Mononuclear cell (primary cell): ENCODE measurements around the gene P3H4. TPM values are rescaled to one million over a fixed set of nuclear protein-coding genes. Genes with fewer than 3 reads are reported as not detected.

Experiments
- total RNA-seq: library from RNA; depleted of rRNA; stranded (reverse); fragments of >200 nt; gene quantifications from one replicate; pipeline ENCODE4 v1.2.3, GENCODE V29; 2012

Gene P3H4
- total RNA-seq, 1 donor: 0.94 TPM

Other genes with a start within 250 kb of the P3H4 start
- gene KRT9, start 239.9 kb downstream of the P3H4 start, total RNA-seq: 0.10 TPM
- not detected for gene KRT14, start 225.1 kb downstream of the P3H4 start, total RNA-seq
- gene KRT16, start 199.2 kb downstream of the P3H4 start, total RNA-seq: not detected
- 0.42 TPM for gene KRT17, start 187.4 kb downstream of the P3H4 start, total RNA-seq
- 719 TPM for gene EIF1, start 123.1 kb downstream of the P3H4 start, total RNA-seq
- not detected for gene GAST, start 99.6 kb downstream of the P3H4 start, total RNA-seq
- gene HAP1, start 77.3 kb downstream of the P3H4 start, total RNA-seq: not detected
- gene JUP, start 25.2 kb downstream of the P3H4 start, total RNA-seq: 40.5 TPM
- gene FKBP10, start 1.1 kb upstream of the P3H4 start, total RNA-seq: 0.21 TPM
- 30.5 TPM for gene NT5C3B, start 24.3 kb upstream of the P3H4 start, total RNA-seq
- not detected for gene KLHL10, start 25.9 kb upstream of the P3H4 start, total RNA-seq
- gene KLHL11, start 53.5 kb upstream of the P3H4 start, total RNA-seq: 60.7 TPM
- 23.8 TPM for gene ACLY, start 107.0 kb upstream of the P3H4 start, total RNA-seq
- not detected for gene ODAD4, start 118.7 kb upstream of the P3H4 start, total RNA-seq
- 16.7 TPM for gene CNP, start 154.8 kb upstream of the P3H4 start, total RNA-seq
- gene DNAJC7, start 205.5 kb upstream of the P3H4 start, total RNA-seq: 110 TPM
- 21.5 TPM for gene NKIRAS2, start 208.1 kb upstream of the P3H4 start, total RNA-seq
- 0.21 TPM for gene C17orf113, start 238.7 kb upstream of the P3H4 start, total RNA-seq